Adrenal gland (tissue), 12 donors: ENCODE results near the gene TP73. TPM values are rescaled to one million over a fixed set of nuclear protein-coding genes. Genes with fewer than 3 reads are reported as not detected.

Experiments
- DNase-seq, 7 donors: peaks; one replicate each; pipeline ENCODE4 v3.0.0-alpha.2; 2019 to 2020
- H3K27ac ChIP-seq, 5 donors: fragments of 200-600 bp; sonication (generic) in 4 of 5; 1 replicate in 3 of 5; 2 replicates in 2 of 5; pipeline versions ENCODE4 v1.5.1 to v1.8.0; 2016 to 2020; ENCODE audit warnings: mild to moderate bottlenecking in 1 of 5
- H3K27me3 ChIP-seq: fragments of 200-600 bp; 2 replicates; pipeline ENCODE4 v1.8.0; 2021
- H3K36me3 ChIP-seq, 2 donors: fragments of 200-600 bp; replicated peaks in 1 of 2; 1 replicate in 1 of 2; 2 replicates in 1 of 2; pipeline versions ENCODE4 v1.5.1 to v1.8.0; 2018 to 2022
- H3K4me1 ChIP-seq, 2 donors: fragments of 200-600 bp; replicated peaks in 1 of 2; 1 replicate in 1 of 2; 2 replicates in 1 of 2; pipeline versions ENCODE4 v1.5.1 to v1.8.0; 2018 to 2021
- H3K4me3 ChIP-seq, 4 donors: fragments of 200-600 bp; sonication (generic) in 3 of 4; one replicate each; pipeline ENCODE4 v1.5.1; 2016 to 2018
- H3K9me3 ChIP-seq, 3 donors: fragments of 200-600 bp; sonication (generic) in 1 of 3; replicated peaks in 1 of 3; 1 replicate in 2 of 3; 2 replicates in 1 of 3; pipeline versions ENCODE4 v1.5.1 to v1.8.0; 2016 to 2021
- CTCF ChIP-seq, 6 experiments: fragments of 450-650 bp in 4 of 6; fragments of 200-600 bp in 2 of 6; sonication (generic) in 1 of 6; IDR thresholded peaks; 1 replicate in 5 of 6; 2 replicates in 1 of 6; pipeline versions ENCODE4 v1.5.1 to v1.8.0; 2016 to 2021; ENCODE audit warnings: antibody characterized with exemption in 6 of 6, mild to moderate bottlenecking in 2 of 6, moderate library complexity in 1 of 6
- POLR2A ChIP-seq, 2 donors: fragments of 450-650 bp; IDR thresholded peaks; one replicate each; pipeline ENCODE4 v1.6.1; 2017; ENCODE audit warnings: antibody characterized with exemption in 2 of 2, mild to moderate bottlenecking in 2 of 2, moderate library complexity in 1 of 2
- WGBS, 4 donors: extraction: QIAGEN DNeasy Blood & Tissue Kit in 2 of 4; methylation state at CpG; one replicate each; pipeline versions ENCODE4 v1.1.5 to v1.1.7; 2013 to 2017; 5-methylcytosine and 5-hydroxymethylcytosine counted together
- intact Hi-C, 2 donors: fragments of 100-400 bp; cut with DNase I; formaldehyde crosslinking; loops; one replicate each; pipeline versions ENCODE4 v1.14.1 to v1.15.0; 2022 to 2023
- polyA plus RNA-seq, 3 donors: library from polyadenylated mRNA; stranded (reverse); fragments of 200-250 nt in 2 of 3; fragments of 350-450 nt in 1 of 3; fragmentation: Illumina TruSeq in 1 of 3; extraction: RNeasy Lipid Tissue Mini Kit (QIAGEN cat#74804) in 1 of 3; gene quantifications; one replicate each; pipeline ENCODE4 v1.2.3, GENCODE V29; 2013 to 2014
- total RNA-seq, 9 donors: library from RNA; depleted of rRNA in 4 of 9; stranded (reverse); fragments of >200 nt in 4 of 9; fragments of 120-200 nt in 1 of 9; fragmentation: NEBNext Ultra II Directional in 1 of 9; extraction: Animal tissue kit (Norgen Biotek cat#: 25700) in 1 of 9; gene quantifications; one replicate each; pipeline versions ENCODE4 v1.1.0 to v1.2.4, GENCODE V29; 2013 to 2023
- donor health status: healthy with polysubstance abuse.
- donor health status: Bipolar disorder and iron deficiency.
- donor health status: DM: yes; HTN: yes; CAD: no.
- donor health status: DM: no; HTN: no; CAD: no.
- donor health status: DM: no; HTN: no; CAD: no.
- donor health status: DM: yes; HTN: yes; CAD: no.

The TP73 gene
- total and polyA plus RNA-seq, 12 donors: 0.03 to 0.22 (median 0.14) TPM; not detected in 6

GRCh38 chr1:3759796-3760195 is 107.5 kb downstream of the TP73 start:
- Histone ChIP-seq H3K27ac (no peak overlapping the region), H3K36me3 (no peaks in the 10 kb centered on the region), H3K4me1 (no peaks in the 10 kb centered on the region), H3K4me3 (no peak overlapping the region), H3K27me3 (peaks cover 13% of the 10 kb centered on the region), H3K9me3 (no peaks in the 10 kb centered on the region)
- DNase-seq: no peak
- intact Hi-C loops: no loop called here
- TF ChIP-seq POLR2A (IDR thresholded peaks at IDR 0.05) (no peak), CTCF (IDR thresholded peaks at IDR 0.05) (no peak)
- WGBS, 4 donors: 49 to 77% (median 64%) methylated on average over 6 of the region's 6 CpGs

- DNase-seq: no peak
- H3K36me3 ChIP-seq: no peaks in the 10 kb centered on the region
- TF ChIP-seq CTCF (IDR thresholded peaks at IDR 0.05) (no peak), POLR2A (IDR thresholded peaks at IDR 0.05) (no peak)
- peaks cover 13% of the 10 kb centered on the region for H3K27me3 ChIP-seq
- no peaks in the 10 kb centered on the region for H3K4me1 ChIP-seq
- 78 to 87% (median 85%) methylated on average over 14 to 17 of the region's 17 CpGs for WGBS, 4 donors
- H3K9me3 ChIP-seq: no peaks in the 10 kb centered on the region
- no peak overlapping the region for H3K27ac ChIP-seq
- intact Hi-C loops: no loop called here
- no peak overlapping the region for H3K4me3 ChIP-seq
Observed at GRCh38 chr1:3761296-3762010, 109.1 kb downstream of the TP73 start.

GRCh38 chr1:3762151-3762872 is 110.0 kb downstream of the TP73 start:
- WGBS, 4 donors: 73 to 83% (median 79%) methylated on average over 3 to 15 of the region's 15 CpGs
- Histone ChIP-seq H3K4me1 (no peaks in the 10 kb centered on the region), H3K9me3 (no peaks in the 10 kb centered on the region), H3K27ac (no peak overlapping the region), H3K4me3 (no peak overlapping the region), H3K27me3 (peaks cover 13% of the 10 kb centered on the region), H3K36me3 (no peaks in the 10 kb centered on the region)
- intact Hi-C loops: no loop called here
- TF ChIP-seq POLR2A (IDR thresholded peaks at IDR 0.05): no peak
- TF ChIP-seq CTCF (IDR thresholded peaks at IDR 0.05): no peak
- DNase-seq: no peak

GRCh38 chr1:3762873-3763228 is 110.5 kb downstream of the TP73 start:
- TF ChIP-seq CTCF (IDR thresholded peaks at IDR 0.05) (no peak), POLR2A (IDR thresholded peaks at IDR 0.05) (no peak)

More at GRCh38 chr1:3762873-3763228, 110.5 kb downstream of the TP73 start:
- Histone ChIP-seq H3K27ac (no peak overlapping the region), H3K27me3 (peaks cover 13% of the 10 kb centered on the region), H3K4me1 (no peaks in the 10 kb centered on the region), H3K36me3 (no peaks in the 10 kb centered on the region), H3K9me3 (no peaks in the 10 kb centered on the region), H3K4me3 (no peak overlapping the region)
- no peak for DNase-seq
- intact Hi-C loops: no loop called here
- 77 to 88% (median 83%) methylated on average over 8 to 12 of the region's 12 CpGs for WGBS, 4 donors
